B cell (primary cell): ENCODE results near the gene TSHR. TPM values are rescaled to one million over a fixed set of nuclear protein-coding genes. Genes with fewer than 3 reads are reported as not detected.

Experiments used
- ATAC-seq: fragments of 200-7000 bp; cut with Tn5 transposase; one replicate; pipeline ENCODE4 v1.10.0; 2021; ENCODE audit warnings: low read depth, mild to moderate bottlenecking, moderate number of reproducible peaks, moderate library complexity
- CTCF ChIA-PET: fragments of 350-600 bp; sonication (Branson Sonifier 250); formaldehyde crosslinking; loops from one replicate; lab custom pipeline; 2021; ENCODE audit warnings: antibody characterized with exemption, inconsistent platforms; lab: Charles Lee
- POLR2A ChIA-PET: fragments of 350-600 bp; sonication (Branson Sonifier 250); formaldehyde crosslinking; loops from one replicate; lab custom pipeline; 2021; ENCODE audit warnings: antibody characterized with exemption; lab: Charles Lee
- DNase-seq: peaks from one replicate; pipeline ENCODE4 v3.0.0; 2013
- H2AFZ ChIP-seq: 2 replicates; pipeline ENCODE4 v1.6.1; 2012; ENCODE audit warnings: mild to moderate bottlenecking, low read depth, low read length; ENCODE audit not compliant: insufficient read depth, poor library complexity, severe bottlenecking
- H3K27ac ChIP-seq, 2 donors: 1 replicate in 1 of 2; 2 replicates in 1 of 2; pipeline ENCODE4 v1.5.1; 2012 to 2013; ENCODE audit warnings: low read length in 2 of 2, mild to moderate bottlenecking in 2 of 2, moderate library complexity in 1 of 2
- H3K27me3 ChIP-seq, 4 experiments: fragments of 200-600 bp in 1 of 4; sonication (generic) in 1 of 4; replicated peaks in 1 of 4; 1 replicate in 2 of 4; 2 replicates in 2 of 4; pipeline versions ENCODE4 v1.6.1 to v1.7.0; 2013 to 2016; ENCODE audit warnings: low read length in 3 of 4, mild to moderate bottlenecking in 2 of 4, mixed read lengths in 1 of 4, moderate library complexity in 1 of 4; ENCODE audit not compliant: insufficient read depth in 4 of 4, control insufficient read depth in 3 of 4; ENCODE audit errors: control extremely low read depth in 1 of 4
- H3K36me3 ChIP-seq, 2 experiments: replicated peaks in 1 of 2; 1 replicate in 1 of 2; 2 replicates in 1 of 2; pipeline versions ENCODE4 v1.6.1 to v1.7.1; 2013; ENCODE audit warnings: low read length in 1 of 2; ENCODE audit not compliant: insufficient read depth in 2 of 2, control insufficient read depth in 1 of 2; ENCODE audit errors: control extremely low read depth in 1 of 2, extremely low read depth in 1 of 2
- H3K4me1 ChIP-seq, 2 donors: fragments of 200-600 bp in 1 of 2; sonication (generic) in 1 of 2; 1 replicate in 1 of 2; 2 replicates in 1 of 2; pipeline versions ENCODE4 v1.5.1 to v1.6.1; 2013 to 2017; ENCODE audit warnings: low read length in 2 of 2; ENCODE audit not compliant: control insufficient read depth in 2 of 2, insufficient read depth in 2 of 2
- H3K4me2 ChIP-seq: replicated peaks from 2 replicates; pipeline ENCODE3; 2012; ENCODE audit warnings: mild to moderate bottlenecking, low read depth, low read length; ENCODE audit not compliant: poor library complexity, severe bottlenecking
- H3K4me3 ChIP-seq, 5 experiments: fragments of 200-600 bp in 1 of 5; sonication (generic) in 1 of 5; 1 replicate in 3 of 5; 2 replicates in 2 of 5; pipeline versions ENCODE4 v1.5.1 to v1.7.0; 2011 to 2016; ENCODE audit warnings: low read length in 4 of 5, mild to moderate bottlenecking in 4 of 5, low read depth in 2 of 5, control low read depth in 1 of 5, moderate library complexity in 1 of 5; ENCODE audit not compliant: insufficient read depth in 1 of 5; ENCODE audit errors: control extremely low read depth in 1 of 5, extremely low read depth in 1 of 5
- H3K79me2 ChIP-seq: fragments of 200-600 bp; sonication (generic); one replicate; pipeline ENCODE4 v1.6.0; 2016; ENCODE audit warnings: low read length; ENCODE audit not compliant: control insufficient read depth, insufficient read depth
- H3K9ac ChIP-seq: fragments of 200-600 bp; sonication (generic); 2 replicates; pipeline ENCODE4 v1.6.1; 2017; ENCODE audit warnings: mild to moderate bottlenecking, low read length, moderate library complexity
- H3K9me3 ChIP-seq, 3 donors: one replicate each; pipeline versions ENCODE4 v1.6.1 to v1.7.1; 2013; ENCODE audit warnings: low read length in 2 of 3; ENCODE audit not compliant: control insufficient read depth in 2 of 3, insufficient read depth in 1 of 3; ENCODE audit errors: control extremely low read depth in 1 of 3
- H4K20me1 ChIP-seq: 2 replicates; pipeline ENCODE4 v1.6.0; 2012; ENCODE audit warnings: mild to moderate bottlenecking, low read length; ENCODE audit not compliant: insufficient read depth, control insufficient read depth, poor library complexity, severe bottlenecking
- H3K27ac Mint-ChIP-seq: one replicate; pipeline ENCODE4 v1.8.0; 2021; ENCODE audit warnings: mixed read lengths
- H3K27me3 Mint-ChIP-seq: one replicate; pipeline ENCODE4 v1.8.0; 2021; ENCODE audit warnings: mixed read lengths
- H3K4me1 Mint-ChIP-seq: one replicate; pipeline ENCODE4 v1.8.0; 2021; ENCODE audit warnings: mixed read lengths
- H3K4me3 Mint-ChIP-seq: one replicate; pipeline ENCODE4 v1.8.0; 2021; ENCODE audit warnings: mixed read lengths
- H3K9me3 Mint-ChIP-seq: one replicate; pipeline ENCODE4 v1.8.0; 2022; ENCODE audit warnings: mixed read lengths; ENCODE audit not compliant: insufficient read depth
- EZH2 ChIP-seq: IDR thresholded peaks from 2 replicates; pipeline ENCODE4 v1.6.1; 2012; ENCODE audit warnings: borderline replicate concordance, low read depth, mild to moderate bottlenecking, moderate library complexity, low read length; ENCODE audit not compliant: insufficient read depth, poor library complexity, severe bottlenecking
- WGBS: methylation state at CpG from one replicate; pipeline ENCODE4 v1.1.5; 2013; ENCODE audit warnings: missing lambda C conversion rate; ENCODE audit not compliant: insufficient coverage; 5-methylcytosine and 5-hydroxymethylcytosine counted together
- intact Hi-C: fragments of 100-400 bp; cut with micrococcal nuclease; formaldehyde crosslinking; loops from one replicate; pipeline ENCODE4 v1.10.0; 2022
- polyA plus RNA-seq: library from polyadenylated mRNA; depleted of rRNA; stranded (reverse); fragments of >200 nt; gene quantifications from 2 replicates; pipeline ENCODE4 v1.2.3, GENCODE V29; 2012
- total RNA-seq, 2 donors: library from RNA; stranded (reverse); fragments of 120-200 nt in 1 of 2; gene quantifications; 1 replicate in 1 of 2; 2 replicates in 1 of 2; pipeline versions ENCODE4 v1.2.3 to v1.2.4, GENCODE V29; 2013 to 2022
- TF ChIP-seq, protein P1 (sequence below): fragments of 200-600 bp; IDR thresholded peaks from one replicate; pipeline ENCODE4 v1.8.0; 2022; ENCODE audit warnings: antibody characterized with exemption, mild to moderate bottlenecking

Gene TSHR
- total and polyA plus RNA-seq, 2 donors (not counting 1 experiment from before 2014, with no cell fraction given): 0.15 to 0.37 TPM

- H3K36me3 ChIP-seq: no peaks in the 10 kb centered on the region
- H3K27ac Mint-ChIP-seq: no peak overlapping the region
- no peaks in the 10 kb centered on the region for H4K20me1 ChIP-seq
- intact Hi-C loops: no loop called here
- no peaks in the 10 kb centered on the region for H3K4me1 ChIP-seq
- no peaks in the 10 kb centered on the region for H3K9me3 Mint-ChIP-seq
- no peaks in the 10 kb centered on the region for H3K27me3 ChIP-seq
- H3K27ac ChIP-seq: no peak overlapping the region
- DNase-seq: no peak
- TF ChIP-seq, protein P1, sequence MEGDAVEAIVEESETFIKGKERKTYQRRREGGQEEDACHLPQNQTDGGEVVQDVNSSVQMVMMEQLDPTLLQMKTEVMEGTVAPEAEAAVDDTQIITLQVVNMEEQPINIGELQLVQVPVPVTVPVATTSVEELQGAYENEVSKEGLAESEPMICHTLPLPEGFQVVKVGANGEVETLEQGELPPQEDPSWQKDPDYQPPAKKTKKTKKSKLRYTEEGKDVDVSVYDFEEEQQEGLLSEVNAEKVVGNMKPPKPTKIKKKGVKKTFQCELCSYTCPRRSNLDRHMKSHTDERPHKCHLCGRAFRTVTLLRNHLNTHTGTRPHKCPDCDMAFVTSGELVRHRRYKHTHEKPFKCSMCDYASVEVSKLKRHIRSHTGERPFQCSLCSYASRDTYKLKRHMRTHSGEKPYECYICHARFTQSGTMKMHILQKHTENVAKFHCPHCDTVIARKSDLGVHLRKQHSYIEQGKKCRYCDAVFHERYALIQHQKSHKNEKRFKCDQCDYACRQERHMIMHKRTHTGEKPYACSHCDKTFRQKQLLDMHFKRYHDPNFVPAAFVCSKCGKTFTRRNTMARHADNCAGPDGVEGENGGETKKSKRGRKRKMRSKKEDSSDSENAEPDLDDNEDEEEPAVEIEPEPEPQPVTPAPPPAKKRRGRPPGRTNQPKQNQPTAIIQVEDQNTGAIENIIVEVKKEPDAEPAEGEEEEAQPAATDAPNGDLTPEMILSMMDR: no peak
- TF ChIP-seq EZH2: no peak
- H3K4me1 Mint-ChIP-seq: no peaks in the 10 kb centered on the region
- CTCF ChIA-PET: no interaction called here
- no peaks in the 10 kb centered on the region for H3K27me3 Mint-ChIP-seq
- H3K4me3 ChIP-seq: no peak overlapping the region
- POLR2A ChIA-PET: no interaction called here
- H3K79me2 ChIP-seq: no peaks in the 10 kb centered on the region
- ATAC-seq: no peak
- 50% methylated on average over 2 of the region's 3 CpGs for WGBS
- H2AFZ ChIP-seq: no peak overlapping the region
- no peak overlapping the region for H3K4me3 Mint-ChIP-seq
- no peak overlapping the region for H3K9ac ChIP-seq
- no peaks in the 10 kb centered on the region for H3K9me3 ChIP-seq
- no peak overlapping the region for H3K4me2 ChIP-seq
These were observed 131.8 kb downstream of the TSHR start for GRCh38 chr14:81087230-81087629.

GRCh38 chr14:81091139-81091538 is 135.7 kb downstream of the TSHR start:
- no peak for TF ChIP-seq EZH2
- H3K79me2 ChIP-seq: no peaks in the 10 kb centered on the region
- ATAC-seq (no peak), DNase-seq (no peak)
- Mint-ChIP-seq H3K4me1 (no peaks in the 10 kb centered on the region), H3K27me3 (no peaks in the 10 kb centered on the region), H3K27ac (no peak overlapping the region), H3K9me3 (no peaks in the 10 kb centered on the region), H3K4me3 (no peak overlapping the region)
- H3K27me3 ChIP-seq: no peaks in the 10 kb centered on the region
- H3K9ac ChIP-seq: no peak overlapping the region
- no peaks in the 10 kb centered on the region for H3K9me3 ChIP-seq
- no peak overlapping the region for H3K4me2 ChIP-seq
- intact Hi-C loops: no loop called here
- H3K36me3 ChIP-seq: no peaks in the 10 kb centered on the region
- H3K4me3 ChIP-seq: no peak overlapping the region
- H2AFZ ChIP-seq: no peak overlapping the region
- ChIA-PET POLR2A (no interaction called here), CTCF (no interaction called here)
- H3K4me1 ChIP-seq: no peaks in the 10 kb centered on the region
- no peaks in the 10 kb centered on the region for H4K20me1 ChIP-seq
- H3K27ac ChIP-seq: no peak overlapping the region
